GM20431 (cell line): ENCODE results near the gene BUB1B.
"Not testable (repeated sequence)": the region's sequence is repeated elsewhere in the genome, so short reads cannot be mapped to it uniquely, and the experiment has no call there.

Experiments used
- in situ Hi-C: fragments of 300-500 bp; cut with MseI, MboI; formaldehyde crosslinking; loops from one replicate; pipeline ENCODE4 v1.15.0; 2020; ENCODE audit warnings: low sequenced_read_pairs; ENCODE audit not compliant: unreplicated experiment

Gene BUB1B

GRCh38 chr15:40134885-40135284 lies 26.0 kb upstream of the BUB1B start:
- in situ Hi-C loops = no loop called here

GRCh38 chr15:40135846-40136450 lies 24.9 kb upstream of the BUB1B start:
- in situ Hi-C loops = not testable (repeated sequence)

- in situ Hi-C loops = no loop called here
These were observed 24.2 kb upstream of the BUB1B start for GRCh38 chr15:40136470-40137302.

GRCh38 chr15:40137303-40138200 lies 23.3 kb upstream of the BUB1B start:
- in situ Hi-C loops = no loop called here

GRCh38 chr15:40138201-40138570 lies 22.7 kb upstream of the BUB1B start:
- in situ Hi-C loops = not testable (repeated sequence)

- in situ Hi-C loops = no loop called here
These were observed 18.4 kb upstream of the BUB1B start for GRCh38 chr15:40142428-40142827.

- in situ Hi-C loops = no loop called here
These were observed 14.8 kb upstream of the BUB1B start for GRCh38 chr15:40146037-40146436.

GRCh38 chr15:40149339-40149738 lies 11.5 kb upstream of the BUB1B start:
- in situ Hi-C loops = no loop called here

GRCh38 chr15:40150163-40150925 lies 10.5 kb upstream of the BUB1B start:
- in situ Hi-C loops = no loop called here

- in situ Hi-C loops = no loop called here
These were observed 9.4 kb upstream of the BUB1B start for GRCh38 chr15:40151499-40151898.

GRCh38 chr15:40151991-40152390 lies 8.9 kb upstream of the BUB1B start:
- in situ Hi-C loops = no loop called here

GRCh38 chr15:40154821-40155220 lies 6.0 kb upstream of the BUB1B start:
- in situ Hi-C loops = not testable (repeated sequence)

- in situ Hi-C loops = no loop called here
These were observed 5.5 kb upstream of the BUB1B start for GRCh38 chr15:40155270-40155910.

GRCh38 chr15:40157778-40158447 lies 3.0 kb upstream of the BUB1B start:
- in situ Hi-C loops = no loop called here

- in situ Hi-C loops = no loop called here
These were observed 848 bp upstream of the BUB1B start for GRCh38 chr15:40160021-40160420.

GRCh38 chr15:40161693-40162391 lies 973 bp downstream of the BUB1B start:
- in situ Hi-C loops = no loop called here

GRCh38 chr15:40162552-40162951 lies 1.7 kb downstream of the BUB1B start:
- in situ Hi-C loops = no loop called here

- in situ Hi-C loops = no loop called here
These were observed 3.0 kb downstream of the BUB1B start for GRCh38 chr15:40163657-40164416.
